GM19035 (cell line): ENCODE results near the gene TNFRSF14.
A peak's percentile ranks its signal among the peaks of the same experiment; 100 is the strongest.

Experiments
- ATAC-seq: cut with Tn5 transposase; IDR thresholded peaks from one replicate; pipeline ENCODE4 v1.9.1; 2021; ENCODE audit not compliant: unreplicated experiment

The TNFRSF14 gene

DNA sequence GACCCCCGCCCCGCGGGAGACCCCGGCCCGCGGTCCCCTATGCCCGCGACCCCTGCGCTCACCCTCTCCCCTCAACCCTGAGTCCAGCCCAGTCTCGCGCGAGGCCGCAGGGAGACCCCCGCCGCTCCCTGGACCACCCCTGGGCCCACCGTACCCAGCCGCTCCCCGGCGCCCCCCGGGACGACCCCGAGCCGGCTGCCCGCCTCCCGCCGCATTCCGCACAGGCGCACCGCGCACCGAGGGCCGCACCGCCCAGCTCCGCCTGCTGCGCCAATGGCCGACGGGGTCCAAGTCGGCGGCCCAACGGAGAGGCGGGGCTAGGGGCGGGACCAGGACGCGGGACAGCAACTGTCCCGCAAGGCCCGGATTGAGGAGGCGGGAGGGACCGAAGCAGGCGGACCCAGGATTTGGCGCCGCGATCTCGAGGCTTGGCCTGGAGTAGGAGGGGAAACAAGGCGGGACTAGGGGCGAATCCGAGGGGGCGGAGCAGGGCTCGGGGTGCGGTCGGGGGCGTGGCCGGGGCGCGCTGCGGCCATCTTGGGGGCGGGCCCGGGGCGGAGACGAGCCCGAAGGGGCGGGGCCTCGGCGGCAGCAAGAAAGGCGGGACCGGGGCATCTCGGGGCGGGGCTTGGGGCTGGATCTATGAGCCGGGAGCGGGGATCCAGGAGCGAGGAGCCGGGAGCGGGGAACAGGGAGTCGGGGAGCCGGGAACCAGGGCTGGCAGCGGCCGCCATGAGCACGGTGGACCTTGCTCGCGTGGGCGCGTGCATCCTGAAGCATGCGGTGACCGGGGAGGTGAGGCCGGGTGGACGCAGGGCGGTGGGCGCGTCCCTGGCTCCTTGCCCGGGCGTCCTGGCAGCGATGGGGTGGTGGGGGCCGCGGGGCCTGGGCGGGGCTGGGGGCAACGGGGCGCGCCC lies 30.2 kb downstream of the TNFRSF14 start, which contains the start of gene PRXL2B:
PRXL2B (plus strand) TSS at position 624 of the 917 bp plus-strand sequence; CDS start at position 733, 109 bp downstream.
- peak; percentile 72 for ATAC-seq

DNA sequence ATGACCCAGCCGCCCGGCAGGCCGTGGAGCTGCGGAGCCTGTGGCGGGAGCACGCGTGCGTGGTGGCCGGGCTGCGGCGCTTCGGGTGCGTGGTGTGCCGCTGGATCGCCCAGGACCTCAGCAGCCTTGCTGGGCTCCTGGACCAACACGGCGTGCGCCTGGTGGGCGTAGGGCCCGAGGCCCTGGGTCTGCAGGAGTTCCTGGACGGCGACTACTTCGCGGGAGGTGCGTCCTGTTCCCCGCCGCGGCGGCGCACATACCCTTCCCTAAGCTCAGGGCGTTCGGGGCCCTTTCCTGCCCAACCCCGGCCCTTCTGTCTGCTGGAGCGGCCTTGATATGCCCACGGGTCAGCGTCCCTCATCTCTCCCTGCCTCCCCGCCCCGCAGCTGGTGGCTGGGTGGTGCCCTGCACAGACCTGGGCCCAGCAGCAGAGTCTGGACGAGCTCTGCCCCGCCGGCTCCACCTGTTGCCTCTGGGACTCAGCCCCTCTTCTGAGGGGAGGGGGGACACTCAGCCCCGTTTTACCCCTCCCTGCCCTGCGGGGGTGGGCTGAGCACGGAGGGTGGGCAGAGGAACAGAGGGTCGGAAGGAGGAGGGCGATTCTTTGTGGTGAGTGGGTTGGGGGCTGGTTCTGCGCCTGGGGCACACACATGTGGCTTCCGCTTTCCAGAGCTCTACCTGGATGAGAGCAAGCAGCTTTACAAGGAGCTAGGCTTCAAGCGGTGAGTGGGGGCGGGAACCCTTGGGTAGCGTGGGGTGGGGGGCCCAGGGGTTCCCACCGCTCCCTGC lies 31.1 kb downstream of the TNFRSF14 start:
- peak; percentile 1 for ATAC-seq

DNA sequence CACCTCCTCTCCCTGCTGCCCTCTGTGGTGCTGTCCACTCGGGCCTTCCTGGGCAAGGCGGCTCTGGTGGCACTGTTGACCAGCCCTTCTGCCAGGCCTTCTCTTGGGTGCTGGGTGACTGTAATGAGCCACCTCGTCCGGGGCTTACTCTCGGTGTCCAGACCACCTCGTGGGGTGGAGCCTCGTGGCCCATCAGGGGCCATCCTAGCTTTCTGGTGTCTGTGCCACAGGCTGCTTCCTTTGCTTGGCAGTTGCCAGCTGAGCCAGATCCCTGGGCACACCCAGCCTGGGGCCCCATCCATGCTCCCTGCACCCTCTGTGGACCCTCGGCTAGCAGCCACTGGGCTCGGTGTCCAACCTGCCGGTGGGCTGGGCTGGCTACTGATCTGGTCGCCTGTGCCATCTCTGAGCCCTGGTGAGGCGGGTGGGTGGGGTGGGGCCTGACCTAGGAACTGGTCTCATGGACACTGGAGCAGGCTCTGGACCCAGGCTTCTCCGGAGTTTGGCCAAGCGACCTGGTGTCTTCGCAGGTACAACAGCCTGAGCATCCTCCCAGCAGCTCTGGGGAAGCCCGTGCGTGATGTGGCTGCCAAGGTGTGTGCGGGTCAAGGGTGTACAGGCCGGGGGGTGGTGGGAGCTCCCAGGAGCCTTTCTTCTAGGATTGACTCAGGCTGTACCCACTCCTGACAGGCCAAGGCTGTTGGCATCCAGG lies 31.8 kb downstream of the TNFRSF14 start:
- no peak for ATAC-seq

DNA sequence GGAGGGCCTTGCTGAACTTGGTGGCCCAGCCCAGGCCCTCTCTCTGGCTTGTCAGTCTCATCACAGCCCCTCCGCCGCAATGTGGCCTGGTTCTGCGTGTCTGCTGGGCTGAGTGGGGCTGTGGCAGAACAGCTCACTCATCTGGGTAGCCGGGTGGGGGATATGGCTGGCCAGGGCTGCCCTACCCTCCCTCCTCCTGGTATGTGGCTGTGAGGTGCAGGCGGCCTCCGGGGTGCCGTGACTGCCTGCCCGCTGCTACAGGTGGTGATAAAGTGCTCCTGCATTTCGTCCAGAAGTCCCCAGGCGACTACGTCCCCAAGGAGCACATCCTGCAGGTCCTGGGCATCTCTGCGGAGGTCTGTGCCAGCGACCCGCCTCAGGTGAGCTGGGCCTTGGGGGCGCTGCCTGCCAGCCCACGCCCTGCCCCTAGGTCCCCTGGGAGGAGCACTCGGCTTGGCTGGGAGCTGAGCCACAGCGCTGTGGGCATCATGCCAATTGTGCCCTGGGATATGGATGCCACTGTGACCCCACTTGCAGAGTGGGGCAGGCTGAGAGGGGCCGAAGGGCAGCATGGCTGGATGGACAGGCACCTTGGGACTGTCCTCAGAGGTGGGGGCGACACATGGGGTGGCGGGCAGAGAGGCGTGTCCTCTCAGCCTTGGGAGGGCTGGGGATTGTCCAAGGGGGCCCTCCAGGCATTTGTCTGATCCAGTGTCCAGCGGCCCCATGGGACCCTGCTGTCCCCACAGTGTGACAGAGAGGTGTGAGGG lies 32.7 kb downstream of the TNFRSF14 start:
- no peak for ATAC-seq

DNA sequence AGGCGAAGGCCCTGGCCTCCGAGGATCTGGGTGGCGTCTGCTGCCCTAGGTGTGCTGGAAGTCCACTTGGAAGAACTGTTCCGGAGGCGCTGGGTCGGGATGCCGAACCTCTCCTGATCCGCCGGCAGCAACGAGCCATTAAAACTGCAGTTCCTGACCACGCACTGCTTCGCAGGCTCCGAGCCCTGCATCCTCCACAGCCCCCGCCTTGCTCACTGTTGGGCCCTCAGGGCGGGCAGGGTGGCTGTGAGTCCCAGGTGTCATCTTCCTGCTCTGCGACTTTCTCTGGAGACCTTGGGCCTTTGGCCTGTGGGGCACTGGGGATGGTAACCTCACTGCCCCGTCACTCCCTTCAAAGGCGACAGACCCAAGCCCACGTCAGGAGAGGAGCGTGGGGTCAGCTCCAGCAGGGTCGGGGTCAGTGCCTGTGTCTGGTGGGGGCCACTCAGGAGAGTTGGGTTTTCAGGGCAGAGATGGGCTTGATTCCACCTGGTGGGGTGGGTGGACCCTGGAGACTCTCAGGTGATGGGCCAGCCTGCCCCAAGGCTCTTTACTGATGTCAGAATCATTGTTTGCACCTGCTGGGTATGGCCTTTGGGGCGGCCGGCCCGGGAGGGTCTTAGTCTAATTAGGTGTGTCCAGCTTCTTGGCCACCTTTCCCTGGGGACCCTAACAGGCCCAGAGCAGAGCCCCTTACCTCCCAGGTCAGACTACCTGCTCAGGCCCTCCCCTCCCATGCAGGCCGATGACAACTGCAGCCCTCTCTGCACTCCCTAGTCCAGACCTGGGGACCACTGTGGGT lies 33.5 kb downstream of the TNFRSF14 start:
- ATAC-seq: no peak

DNA sequence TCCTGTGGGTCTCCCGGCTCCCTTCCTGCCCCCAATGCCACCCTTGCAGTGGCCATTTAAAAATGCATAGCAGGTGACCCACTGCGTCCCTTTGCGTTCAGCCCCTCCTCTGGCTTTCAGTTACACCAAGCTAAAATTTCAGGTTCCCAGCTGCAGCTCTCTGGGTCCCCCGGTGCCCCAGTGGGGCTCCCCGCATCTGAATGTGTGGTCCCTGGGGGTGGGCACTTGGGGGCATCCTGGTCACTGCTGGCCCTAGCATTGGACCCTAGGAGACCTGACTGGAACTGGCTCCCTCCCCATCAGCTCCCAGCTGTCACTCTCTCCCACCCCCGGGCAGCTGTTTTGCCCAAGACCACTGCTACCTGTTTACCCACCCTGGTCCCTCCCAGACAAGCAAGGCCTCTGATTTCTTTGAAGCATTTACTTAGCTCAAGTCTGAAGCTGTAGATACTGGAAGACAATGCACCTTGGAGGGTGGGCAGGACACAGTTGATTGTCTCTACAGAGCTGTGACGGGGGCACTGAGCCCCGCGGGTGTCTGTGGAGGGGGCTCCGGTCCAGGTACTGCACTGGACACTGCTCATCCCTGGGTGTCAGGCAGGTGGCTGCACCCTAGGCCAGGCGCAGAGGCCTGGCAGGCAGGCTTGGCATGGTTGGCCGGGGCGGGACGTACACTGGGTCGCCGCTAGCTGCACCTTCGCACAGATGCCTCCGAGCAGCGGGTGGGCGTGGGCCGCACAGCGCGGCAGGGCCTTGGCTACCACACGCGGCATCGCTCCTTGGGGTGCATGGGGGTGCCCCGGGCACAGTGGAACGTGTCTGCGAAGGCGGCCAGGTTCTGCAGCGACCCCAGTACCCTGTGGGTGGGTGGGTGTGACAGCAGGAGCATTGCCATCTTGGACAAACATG lies 34.3 kb downstream of the TNFRSF14 start:
- ATAC-seq: no peak

DNA sequence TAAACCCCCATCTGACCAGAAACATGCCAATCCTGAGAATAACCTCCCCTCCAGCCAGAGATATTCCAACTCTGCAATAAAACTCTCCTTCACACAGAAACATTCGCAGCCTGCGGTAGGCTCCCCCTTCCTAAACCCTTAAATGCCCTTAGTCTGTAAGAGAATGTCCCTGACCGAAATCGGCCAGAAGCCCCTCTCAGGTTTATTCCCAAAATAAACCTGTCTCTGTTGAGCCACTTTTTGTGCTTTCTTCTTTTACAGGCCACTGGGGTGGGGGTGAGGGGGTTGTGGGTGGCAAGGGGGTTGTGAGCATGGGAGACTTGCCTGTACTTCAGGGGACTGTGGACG lies 35.0 kb downstream of the TNFRSF14 start:
- no peak for ATAC-seq

DNA sequence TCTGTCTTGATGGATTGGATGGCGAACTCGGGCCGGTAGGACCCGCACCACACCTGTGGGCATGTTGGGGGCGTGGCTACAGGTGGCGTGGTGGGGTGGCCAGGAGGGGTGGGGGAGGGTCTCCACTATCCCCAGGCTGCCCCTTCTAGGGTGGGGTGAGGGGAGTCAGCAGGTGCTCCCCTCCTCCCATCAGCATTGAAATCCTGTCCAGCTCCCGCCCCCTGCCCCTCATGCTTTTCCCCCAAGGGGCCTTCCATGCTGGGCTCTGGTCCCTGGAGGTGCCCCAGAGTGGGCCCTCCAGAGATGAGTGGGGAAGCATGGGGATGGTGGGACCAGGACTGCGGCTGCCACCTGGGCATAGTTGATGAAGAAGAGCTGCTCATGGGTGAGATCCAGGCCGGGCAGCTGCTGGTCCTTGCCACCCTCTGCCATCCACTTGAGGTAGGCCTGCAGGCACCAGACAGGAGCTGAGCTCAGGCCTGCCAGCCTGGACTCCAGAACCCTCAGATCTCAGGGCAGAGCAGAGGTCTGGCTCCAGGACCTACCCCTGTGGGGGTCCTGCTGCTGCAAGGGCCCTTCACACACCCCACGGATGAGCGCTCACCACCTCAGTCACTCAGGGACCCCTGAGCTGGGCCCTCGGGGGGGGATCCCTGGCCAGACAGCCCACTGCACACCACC lies 35.5 kb downstream of the TNFRSF14 start:
- ATAC-seq: no peak

DNA sequence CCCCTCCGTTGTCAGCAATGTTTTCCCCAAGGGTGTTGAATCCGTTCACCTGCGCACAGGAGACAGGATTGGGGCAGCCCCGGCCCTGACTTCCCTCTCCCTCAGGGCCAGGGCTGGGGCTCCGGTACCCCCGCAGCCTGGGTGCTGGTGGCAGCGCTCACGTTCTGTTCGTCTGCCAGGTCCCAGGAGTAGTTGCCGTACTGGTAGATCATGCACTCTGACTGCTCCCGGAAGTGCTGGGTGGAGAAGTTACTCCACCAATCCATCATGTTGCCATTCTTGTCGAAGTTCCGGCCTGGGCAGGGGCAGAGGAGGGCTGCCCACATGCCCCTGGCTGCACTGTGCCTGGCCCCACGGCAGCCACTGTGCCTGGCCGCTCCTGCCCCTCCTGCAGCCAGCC lies 36.5 kb downstream of the TNFRSF14 start:
- ATAC-seq: no peak

DNA sequence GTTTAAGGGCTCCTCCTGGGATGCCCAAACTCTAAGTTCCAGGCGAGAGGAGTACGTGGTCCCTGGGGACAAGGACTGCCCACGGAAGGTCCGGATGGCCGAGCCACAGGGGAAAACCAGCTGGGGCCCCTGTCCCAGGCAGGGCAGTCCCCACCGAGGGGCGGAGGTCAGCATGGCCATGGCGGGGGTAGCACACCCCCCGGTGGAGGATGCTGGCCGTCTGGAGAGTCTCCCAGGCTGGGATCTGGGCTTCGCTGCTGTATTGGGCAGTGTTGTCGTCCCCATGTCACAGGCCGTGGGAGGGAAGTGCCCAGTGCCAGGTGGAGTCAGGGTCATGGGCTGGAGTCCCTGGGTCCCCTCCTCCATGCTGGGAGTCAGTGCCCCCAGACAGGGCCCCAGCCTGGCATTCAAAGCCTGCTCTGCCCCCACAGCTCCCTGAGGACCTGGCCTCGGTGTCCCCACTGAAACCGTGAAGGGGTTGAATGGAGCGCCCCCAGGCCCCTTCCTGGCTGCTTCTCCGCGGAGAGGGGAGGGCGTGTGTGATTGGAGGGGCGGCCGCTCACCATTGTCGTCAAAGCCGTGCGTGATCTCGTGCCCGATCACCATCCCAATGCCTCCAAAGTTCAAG lies 37.2 kb downstream of the TNFRSF14 start:
- no peak for ATAC-seq

DNA sequence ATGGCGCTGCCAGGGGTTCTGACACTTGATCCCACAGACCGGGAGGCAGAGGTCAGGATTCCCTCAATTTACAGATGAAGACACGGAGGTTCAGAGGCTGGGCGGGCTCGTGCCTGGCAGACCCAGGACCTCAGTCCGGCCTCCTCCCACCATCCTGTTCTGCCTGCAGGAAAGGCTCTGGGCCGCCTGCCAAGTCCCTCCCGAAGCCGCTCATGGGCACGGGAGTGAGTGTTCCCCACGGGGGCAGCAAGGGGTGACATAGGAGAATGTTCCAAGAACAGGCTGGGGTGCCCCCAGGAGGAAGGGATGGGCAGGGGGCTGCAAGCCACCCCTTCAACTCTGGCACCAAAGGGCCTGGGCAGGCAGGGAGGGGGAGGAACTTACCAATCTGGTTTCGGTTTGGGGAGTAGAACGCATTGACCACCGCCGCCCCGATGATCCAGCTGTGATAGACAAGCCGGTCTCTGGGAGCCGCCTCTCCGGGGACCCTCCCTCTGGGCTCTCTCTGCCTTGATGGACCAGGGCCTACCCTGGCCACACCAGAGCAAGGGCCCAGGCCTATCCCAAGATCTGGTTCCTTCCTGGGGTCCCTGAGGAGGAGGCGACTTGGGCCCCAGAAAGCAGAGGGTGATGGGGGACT lies 38.0 kb downstream of the TNFRSF14 start:
- no peak for ATAC-seq

GRCh38 chr1:2594641-2595131 lies 38.5 kb downstream of the TNFRSF14 start:
- ATAC-seq: no peak

- no peak for ATAC-seq
Observed at GRCh38 chr1:2595261-2595811, 39.2 kb downstream of the TNFRSF14 start.

DNA sequence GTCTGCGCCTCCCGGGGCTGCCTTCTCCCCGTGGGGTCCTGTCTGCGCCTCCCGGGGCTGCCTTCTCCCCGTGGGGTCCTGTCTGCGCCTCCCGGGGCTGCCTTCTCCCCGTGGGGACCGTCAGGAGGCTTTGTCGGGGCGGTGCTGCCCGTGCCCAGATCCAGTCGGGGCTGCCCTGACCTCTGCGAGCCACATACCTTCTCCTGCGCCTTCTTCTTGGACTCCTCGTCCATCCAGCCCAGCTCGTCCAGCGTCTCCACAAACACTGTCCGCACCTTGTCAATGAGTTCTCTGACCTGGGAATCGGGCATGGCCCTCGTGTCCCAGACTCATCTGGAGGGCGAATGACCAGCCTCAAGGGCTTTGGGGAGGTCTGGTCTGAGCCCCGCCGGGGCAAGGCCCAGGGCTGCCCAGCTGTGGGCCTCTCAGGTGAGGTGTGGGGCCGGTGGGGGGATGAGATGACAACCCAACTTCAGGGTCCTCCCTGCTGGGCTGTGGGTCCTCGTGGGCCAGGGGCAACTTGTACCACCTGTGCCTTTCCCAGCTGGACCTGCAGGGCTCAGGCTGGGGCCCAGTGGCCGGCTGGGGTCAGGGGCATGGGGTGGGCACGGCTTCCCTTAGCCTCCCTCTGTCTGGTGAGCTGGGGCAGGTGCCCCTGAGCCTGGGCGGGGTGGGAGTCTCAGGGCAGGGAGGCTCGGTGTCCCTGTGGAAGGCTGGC lies 39.8 kb downstream of the TNFRSF14 start:
- no peak for ATAC-seq

DNA sequence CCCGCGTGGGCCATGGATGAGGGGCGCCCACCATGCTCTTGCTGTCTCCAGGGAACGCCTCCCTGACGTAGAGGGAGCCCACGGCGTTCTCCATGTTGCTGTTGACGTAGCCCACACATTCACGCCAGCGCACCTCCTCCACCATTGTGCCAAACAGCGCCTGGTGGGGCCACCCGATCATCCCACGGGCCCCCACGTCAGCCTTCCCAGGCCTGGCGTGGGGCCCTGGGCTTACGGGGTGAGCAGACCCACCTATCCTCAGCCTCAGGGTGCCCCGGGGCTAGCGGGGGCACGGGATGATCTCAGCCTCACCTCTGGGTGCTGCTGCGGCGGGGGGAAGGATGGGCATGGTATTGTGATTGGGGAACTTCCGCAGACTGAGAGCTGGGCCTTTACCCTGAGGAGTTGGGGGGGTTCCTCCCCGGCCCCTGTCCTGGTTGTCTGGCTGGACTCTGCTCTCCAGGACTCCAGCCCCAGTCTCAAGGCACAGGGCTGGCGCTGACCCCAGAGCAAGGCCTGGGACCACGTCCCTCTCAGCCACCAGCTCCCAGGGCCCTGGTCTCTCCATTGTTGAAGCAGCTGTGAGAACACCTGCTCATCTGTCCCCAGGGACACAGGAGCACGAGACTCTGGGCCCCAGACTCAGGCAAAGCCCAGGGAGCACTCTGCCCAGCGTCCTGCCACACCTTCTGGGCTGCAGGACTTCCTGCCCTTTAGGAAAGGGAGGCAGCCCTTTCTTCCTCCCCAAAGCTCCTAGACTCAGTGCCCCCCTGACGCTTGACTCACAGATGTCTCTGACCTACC lies 40.6 kb downstream of the TNFRSF14 start:
- no peak for ATAC-seq
